Astrocyte of the spinal cord (primary cell): Measurements from ENCODE around the gene GOLM1.

ENCODE experiments used
- DNase-seq: peaks from one replicate; pipeline ENCODE4 v3.0.0; 2011; ENCODE audit warnings: low read depth, low spot score
- H3K4me3 ChIP-seq: 2 replicates; pipeline ENCODE4 v1.5.1; 2011; ENCODE audit warnings: low read depth, mild to moderate bottlenecking, low read length, moderate library complexity
- in situ Hi-C: cut with HindIII; loops from 2 replicates; pipeline ENCODE4 v1.10.0; 2017; ENCODE audit warnings: low sequenced_read_pairs
- TF ChIP-seq, protein P1 (sequence below): IDR thresholded peaks from 2 replicates; pipeline ENCODE4 v1.5.1; 2012; ENCODE audit warnings: low read depth, mild to moderate bottlenecking, low read length, inconsistent platforms

The GOLM1 gene

DNA sequence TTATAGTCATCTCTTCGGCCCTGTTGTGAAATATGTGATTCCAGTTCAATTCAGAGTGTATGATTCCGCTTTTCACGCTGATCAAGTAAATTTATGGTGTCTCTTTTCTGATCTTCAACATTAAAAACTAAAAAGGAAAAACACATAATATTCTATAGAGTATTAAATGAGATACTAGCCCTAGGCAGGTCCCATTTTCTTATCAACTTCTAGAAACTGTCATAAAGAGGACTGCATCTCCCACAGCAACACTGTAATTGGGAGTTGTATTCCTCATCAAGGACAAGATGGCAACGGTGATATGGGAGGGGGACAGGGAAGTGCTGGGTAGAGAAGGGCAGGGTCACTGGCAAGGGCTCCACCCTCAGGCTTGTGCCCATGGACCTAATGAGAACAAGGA lies 71.6 kb downstream of the GOLM1 start:
- in situ Hi-C loops: no loop called here
- no peak overlapping the region for H3K4me3 ChIP-seq
- TF ChIP-seq, protein P1, sequence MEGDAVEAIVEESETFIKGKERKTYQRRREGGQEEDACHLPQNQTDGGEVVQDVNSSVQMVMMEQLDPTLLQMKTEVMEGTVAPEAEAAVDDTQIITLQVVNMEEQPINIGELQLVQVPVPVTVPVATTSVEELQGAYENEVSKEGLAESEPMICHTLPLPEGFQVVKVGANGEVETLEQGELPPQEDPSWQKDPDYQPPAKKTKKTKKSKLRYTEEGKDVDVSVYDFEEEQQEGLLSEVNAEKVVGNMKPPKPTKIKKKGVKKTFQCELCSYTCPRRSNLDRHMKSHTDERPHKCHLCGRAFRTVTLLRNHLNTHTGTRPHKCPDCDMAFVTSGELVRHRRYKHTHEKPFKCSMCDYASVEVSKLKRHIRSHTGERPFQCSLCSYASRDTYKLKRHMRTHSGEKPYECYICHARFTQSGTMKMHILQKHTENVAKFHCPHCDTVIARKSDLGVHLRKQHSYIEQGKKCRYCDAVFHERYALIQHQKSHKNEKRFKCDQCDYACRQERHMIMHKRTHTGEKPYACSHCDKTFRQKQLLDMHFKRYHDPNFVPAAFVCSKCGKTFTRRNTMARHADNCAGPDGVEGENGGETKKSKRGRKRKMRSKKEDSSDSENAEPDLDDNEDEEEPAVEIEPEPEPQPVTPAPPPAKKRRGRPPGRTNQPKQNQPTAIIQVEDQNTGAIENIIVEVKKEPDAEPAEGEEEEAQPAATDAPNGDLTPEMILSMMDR: no peak
- no peak for DNase-seq

DNA sequence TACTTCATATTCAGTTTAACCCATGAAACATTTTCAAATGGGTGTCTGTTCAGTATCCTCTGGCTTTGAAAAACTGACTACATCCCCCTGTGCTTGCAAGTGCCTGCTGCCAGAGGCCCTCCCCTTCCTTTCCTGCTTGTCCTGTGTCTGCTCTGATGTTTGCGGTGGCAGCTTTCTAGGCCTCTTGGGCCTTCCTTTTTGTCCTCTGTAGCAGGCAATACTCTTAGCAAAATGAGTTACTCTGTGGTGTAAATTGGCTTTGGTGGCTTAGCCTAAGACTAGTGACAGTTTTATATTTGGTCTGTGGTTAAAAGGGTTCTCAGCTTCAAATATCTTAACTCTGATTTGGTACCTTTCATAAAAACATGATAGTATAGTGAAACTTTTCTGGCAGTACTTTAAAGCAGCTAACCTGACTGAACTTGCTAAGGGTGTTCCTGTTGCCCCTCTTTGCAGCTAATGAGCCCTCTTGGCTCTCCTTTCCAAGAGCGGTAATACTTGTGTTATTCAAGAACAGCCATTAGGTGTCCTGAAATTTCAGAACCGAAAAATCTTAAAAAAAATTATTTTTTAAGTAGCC lies 76.6 kb downstream of the GOLM1 start:
- H3K4me3 ChIP-seq: no peak overlapping the region
- TF ChIP-seq, protein P1: no peak
- DNase-seq: no peak
- in situ Hi-C loops: no loop called here

DNA sequence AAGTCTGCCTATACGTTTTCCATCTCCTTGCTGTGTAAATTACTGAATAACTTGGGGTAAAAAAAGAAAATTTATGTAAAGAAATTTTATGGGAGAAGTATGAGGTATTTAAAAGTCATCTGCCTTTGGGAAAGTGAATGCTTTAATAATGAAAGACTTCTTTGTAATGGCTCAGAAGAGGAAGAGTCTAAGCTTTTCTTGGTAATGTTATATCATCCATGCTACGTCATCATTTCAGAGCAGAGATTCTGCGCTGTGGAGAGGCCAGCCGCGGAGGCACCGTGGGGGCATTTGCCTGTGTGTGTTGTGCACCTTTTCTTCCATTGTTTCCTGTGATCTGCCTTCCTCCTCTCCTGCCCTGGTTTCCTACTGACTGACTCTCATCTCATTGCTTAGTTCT lies 78.2 kb downstream of the GOLM1 start:
- DNase-seq: no peak
- in situ Hi-C loops: no loop called here
- TF ChIP-seq, protein P1: no peak
- H3K4me3 ChIP-seq: no peak overlapping the region

DNA sequence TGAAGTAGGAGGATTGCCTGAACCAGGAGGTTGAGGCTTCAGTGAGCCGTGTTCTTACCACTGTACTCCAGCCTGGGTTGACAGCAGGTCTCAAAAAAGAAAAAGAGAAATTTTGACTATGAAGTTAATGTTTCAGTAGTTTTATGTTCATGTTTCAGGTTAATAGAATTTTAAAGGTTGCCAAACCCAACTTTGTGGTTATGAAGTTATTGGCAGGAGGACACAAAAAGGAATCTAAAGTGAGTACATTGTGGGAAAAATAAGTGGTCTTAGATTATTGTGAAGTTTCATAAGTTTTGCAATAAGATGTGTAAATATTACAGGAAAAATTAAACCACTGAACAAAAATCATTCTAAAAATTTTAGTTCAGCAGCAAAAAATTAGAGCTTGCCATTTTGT lies 78.6 kb downstream of the GOLM1 start:
- in situ Hi-C loops: no loop called here
- TF ChIP-seq, protein P1: no peak
- no peak overlapping the region for H3K4me3 ChIP-seq
- peak; percentile 43 for DNase-seq

DNA sequence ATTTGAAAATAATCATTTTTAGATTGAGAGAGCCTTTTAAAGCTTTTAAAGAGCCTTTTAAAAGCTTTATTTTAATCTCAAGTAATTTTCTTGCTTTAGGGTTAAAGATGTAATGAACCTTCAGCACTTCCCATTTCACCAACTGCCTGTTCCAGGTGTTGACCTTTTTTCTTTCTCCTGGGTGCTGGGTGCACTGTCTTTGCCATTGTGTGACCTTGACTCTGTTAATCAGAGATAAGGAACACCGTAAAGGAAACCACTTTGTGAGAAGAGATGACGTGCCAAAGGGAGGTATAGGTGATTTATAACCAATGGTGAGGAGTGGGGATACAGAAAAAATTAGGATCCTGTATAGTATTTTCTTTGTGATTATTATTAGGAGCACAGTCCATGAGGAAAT lies 90.2 kb downstream of the GOLM1 start:
- no peak overlapping the region for H3K4me3 ChIP-seq
- TF ChIP-seq, protein P1: no peak
- in situ Hi-C loops: no loop called here
- DNase-seq: no peak

DNA sequence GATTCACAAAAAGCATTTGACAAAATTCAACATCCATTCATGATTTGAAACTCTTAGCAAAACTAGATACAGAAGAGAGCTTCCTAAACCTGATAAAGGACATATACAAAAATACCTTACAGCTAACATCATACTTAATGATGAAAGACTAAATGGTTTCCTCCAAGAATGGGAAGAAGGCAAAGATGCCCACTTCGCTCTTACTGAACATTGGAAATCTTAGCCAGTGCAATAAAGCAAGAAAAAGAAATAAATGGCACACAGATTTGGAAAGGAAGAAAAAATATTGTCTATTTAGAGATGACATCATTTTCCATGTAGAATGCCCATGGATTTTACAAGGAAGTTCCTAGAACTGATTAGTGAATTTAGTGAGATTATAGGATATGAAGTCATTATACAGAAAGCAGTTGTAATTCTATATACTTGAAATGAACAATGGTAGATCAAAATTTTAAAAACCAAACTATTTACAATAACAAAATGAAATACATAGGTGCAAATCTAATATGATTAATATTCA lies 94.0 kb downstream of the GOLM1 start:
- in situ Hi-C loops: no loop called here
- no peak overlapping the region for H3K4me3 ChIP-seq
- TF ChIP-seq, protein P1: no peak
- no peak for DNase-seq
